Fibroblast of pulmonary artery (primary cell): Measurements from ENCODE around the gene COL6A2.

Experiments
- DNase-seq: peaks from one replicate; pipeline ENCODE4 v3.0.0-alpha.2; 2010; ENCODE audit warnings: low read depth
- H3K4me3 ChIP-seq: replicated peaks from 2 replicates; pipeline ENCODE4 v1.5.1; 2011; ENCODE audit warnings: low read depth, mild to moderate bottlenecking, control low read depth, low read length, moderate library complexity
- TF ChIP-seq, protein P1 (sequence below): IDR thresholded peaks from 2 replicates; pipeline ENCODE4 v1.5.1; 2011; ENCODE audit warnings: mild to moderate bottlenecking, control low read depth, low read length, inconsistent platforms; ENCODE audit errors: missing control alignments

COL6A2 gene

GRCh38 chr21:46080171-46081021 is 17.5 kb upstream of the COL6A2 start:
- no peak overlapping the region for H3K4me3 ChIP-seq
- TF ChIP-seq, protein P1, sequence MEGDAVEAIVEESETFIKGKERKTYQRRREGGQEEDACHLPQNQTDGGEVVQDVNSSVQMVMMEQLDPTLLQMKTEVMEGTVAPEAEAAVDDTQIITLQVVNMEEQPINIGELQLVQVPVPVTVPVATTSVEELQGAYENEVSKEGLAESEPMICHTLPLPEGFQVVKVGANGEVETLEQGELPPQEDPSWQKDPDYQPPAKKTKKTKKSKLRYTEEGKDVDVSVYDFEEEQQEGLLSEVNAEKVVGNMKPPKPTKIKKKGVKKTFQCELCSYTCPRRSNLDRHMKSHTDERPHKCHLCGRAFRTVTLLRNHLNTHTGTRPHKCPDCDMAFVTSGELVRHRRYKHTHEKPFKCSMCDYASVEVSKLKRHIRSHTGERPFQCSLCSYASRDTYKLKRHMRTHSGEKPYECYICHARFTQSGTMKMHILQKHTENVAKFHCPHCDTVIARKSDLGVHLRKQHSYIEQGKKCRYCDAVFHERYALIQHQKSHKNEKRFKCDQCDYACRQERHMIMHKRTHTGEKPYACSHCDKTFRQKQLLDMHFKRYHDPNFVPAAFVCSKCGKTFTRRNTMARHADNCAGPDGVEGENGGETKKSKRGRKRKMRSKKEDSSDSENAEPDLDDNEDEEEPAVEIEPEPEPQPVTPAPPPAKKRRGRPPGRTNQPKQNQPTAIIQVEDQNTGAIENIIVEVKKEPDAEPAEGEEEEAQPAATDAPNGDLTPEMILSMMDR, result no peak
- no peak for DNase-seq

DNA sequence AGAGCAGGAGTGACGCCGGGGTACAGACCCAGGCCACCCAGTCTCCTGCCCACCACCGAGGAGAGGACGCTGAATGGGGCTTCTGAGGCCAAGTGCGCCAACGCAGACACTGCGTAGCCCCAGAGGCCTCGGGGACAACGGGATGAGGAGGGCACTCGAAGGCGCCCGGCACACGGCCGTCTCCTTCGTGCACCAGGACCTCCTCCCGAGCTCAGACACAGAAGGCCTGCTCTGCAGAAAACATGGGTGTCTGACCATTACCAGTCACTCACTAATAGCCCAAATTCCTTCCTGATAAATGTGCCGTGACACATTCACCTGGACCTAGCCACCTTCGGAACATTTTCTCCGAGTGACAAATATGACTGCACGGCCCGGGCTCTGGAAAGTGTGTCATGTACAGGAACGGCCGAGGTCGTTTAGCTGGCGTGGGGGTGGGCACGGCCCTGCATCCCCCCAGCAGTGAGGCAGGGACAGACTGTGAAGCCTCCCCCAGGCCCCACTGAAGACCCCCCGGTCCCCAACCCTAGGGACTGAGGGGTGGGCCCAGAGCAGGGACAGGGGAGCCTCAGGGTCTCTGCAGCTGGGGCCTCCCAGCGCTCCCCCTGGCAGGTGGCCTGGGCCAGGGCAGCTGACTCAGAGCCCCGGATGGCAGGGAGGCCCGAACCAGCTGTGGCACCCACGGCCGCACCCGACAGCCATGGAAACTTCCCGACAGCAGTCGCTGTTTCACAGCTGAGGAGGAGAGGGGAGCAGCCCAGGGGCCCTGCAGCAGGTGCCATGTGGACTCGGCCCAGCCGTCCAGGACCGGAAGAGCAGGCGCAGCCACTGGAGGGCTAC is 16.7 kb upstream of the COL6A2 start:
- H3K4me3 ChIP-seq, result no peak overlapping the region
- TF ChIP-seq, protein P1, result no peak
- no peak for DNase-seq

- DNase-seq, result no peak
- H3K4me3 ChIP-seq, result no peak overlapping the region
- TF ChIP-seq, protein P1, result no peak
Observed at GRCh38 chr21:46081862-46082712, 15.8 kb upstream of the COL6A2 start.

GRCh38 chr21:46082713-46082962 is 15.3 kb upstream of the COL6A2 start:
- no peak for DNase-seq
- TF ChIP-seq, protein P1, result no peak
- no peak overlapping the region for H3K4me3 ChIP-seq

GRCh38 chr21:46082963-46083790 is 14.7 kb upstream of the COL6A2 start:
- TF ChIP-seq, protein P1, result no peak
- no peak overlapping the region for H3K4me3 ChIP-seq
- DNase-seq, result no peak
